GM12801 (cell line): ENCODE measurements around the gene C16orf86.

Source experiments
- TF ChIP-seq, protein P1 (sequence below): IDR thresholded peaks from one replicate; pipeline ENCODE4 v1.5.1; 2011; ENCODE audit warnings: control low read depth; ENCODE audit not compliant: insufficient read length; ENCODE audit errors: extremely low read depth

Gene C16orf86

DNA sequence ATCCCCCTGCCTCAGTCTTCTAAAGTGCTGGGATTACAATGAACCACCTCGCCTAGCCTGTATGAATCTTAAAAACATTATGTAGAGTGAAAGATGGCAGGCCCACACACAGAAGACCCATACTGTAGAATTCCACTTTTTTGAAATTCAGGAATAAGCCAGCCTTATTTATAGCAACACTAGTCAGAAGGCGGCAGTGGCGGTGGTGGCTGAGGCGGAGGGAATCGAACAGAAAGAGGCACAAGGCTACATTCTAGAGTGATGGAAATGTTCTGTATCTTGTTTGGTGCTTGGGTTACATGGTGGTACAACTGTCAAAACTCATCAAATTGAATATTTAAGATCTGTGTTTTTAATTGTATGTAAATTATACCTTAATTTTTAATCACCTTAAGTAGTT lies 41.2 kb downstream of the C16orf86 start:
- TF ChIP-seq, protein P1, sequence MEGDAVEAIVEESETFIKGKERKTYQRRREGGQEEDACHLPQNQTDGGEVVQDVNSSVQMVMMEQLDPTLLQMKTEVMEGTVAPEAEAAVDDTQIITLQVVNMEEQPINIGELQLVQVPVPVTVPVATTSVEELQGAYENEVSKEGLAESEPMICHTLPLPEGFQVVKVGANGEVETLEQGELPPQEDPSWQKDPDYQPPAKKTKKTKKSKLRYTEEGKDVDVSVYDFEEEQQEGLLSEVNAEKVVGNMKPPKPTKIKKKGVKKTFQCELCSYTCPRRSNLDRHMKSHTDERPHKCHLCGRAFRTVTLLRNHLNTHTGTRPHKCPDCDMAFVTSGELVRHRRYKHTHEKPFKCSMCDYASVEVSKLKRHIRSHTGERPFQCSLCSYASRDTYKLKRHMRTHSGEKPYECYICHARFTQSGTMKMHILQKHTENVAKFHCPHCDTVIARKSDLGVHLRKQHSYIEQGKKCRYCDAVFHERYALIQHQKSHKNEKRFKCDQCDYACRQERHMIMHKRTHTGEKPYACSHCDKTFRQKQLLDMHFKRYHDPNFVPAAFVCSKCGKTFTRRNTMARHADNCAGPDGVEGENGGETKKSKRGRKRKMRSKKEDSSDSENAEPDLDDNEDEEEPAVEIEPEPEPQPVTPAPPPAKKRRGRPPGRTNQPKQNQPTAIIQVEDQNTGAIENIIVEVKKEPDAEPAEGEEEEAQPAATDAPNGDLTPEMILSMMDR, result no peak

DNA sequence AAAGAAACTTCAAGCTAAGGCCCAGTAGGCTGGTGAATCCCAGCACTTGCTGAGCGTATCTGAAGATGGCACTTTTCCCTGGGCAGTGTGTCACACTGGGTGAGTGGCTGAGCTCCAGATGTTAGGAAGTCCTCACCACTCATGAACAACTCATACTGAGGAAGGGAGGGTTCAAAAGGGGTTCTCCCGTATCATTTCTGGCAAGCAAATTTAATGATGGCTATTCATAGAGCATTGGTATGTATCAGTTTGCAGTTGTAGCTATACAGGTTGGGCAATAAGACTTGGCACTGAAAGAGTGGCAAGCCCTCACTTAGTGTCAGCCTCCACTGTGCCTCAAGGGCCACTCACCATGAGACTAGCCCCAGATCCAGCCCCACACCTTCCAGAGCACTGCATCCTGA lies 41.8 kb downstream of the C16orf86 start:
- TF ChIP-seq, protein P1, result no peak

- TF ChIP-seq, protein P1, result no peak
These were observed 42.4 kb downstream of the C16orf86 start for GRCh38 chr16:67709050-67709449.

- TF ChIP-seq, protein P1, result no peak
These were observed 44.0 kb downstream of the C16orf86 start for GRCh38 chr16:67710607-67711006.

GRCh38 chr16:67713647-67714273 lies 47.1 kb downstream of the C16orf86 start:
- TF ChIP-seq, protein P1, result no peak

- TF ChIP-seq, protein P1, result no peak
These were observed 47.9 kb downstream of the C16orf86 start for GRCh38 chr16:67714522-67714921.

DNA sequence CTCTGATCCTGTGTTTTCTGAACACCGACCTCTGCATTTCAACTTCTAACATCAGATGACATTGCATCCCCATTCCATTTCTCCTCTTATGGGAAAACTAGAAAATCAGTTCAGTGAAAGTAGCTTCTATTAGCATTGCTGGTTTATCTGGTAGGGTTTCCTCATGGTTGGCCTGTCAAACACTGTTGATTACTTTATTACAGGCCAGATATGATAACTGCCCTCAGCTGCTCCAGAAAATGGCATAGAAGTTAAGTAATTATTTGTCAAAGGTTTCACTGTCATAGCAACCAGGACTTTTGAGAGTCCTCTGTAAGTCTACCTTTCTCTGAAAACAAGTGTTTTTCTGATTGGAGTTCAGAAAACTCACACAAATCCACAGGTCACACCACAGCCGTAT lies 49.5 kb downstream of the C16orf86 start:
- TF ChIP-seq, protein P1, result no peak
